GM13977 (cell line): ENCODE measurements around the gene CH25H.

Experiments
- DNase-seq: peaks from one replicate; pipeline ENCODE4 v3.0.0; 2012; ENCODE audit warnings: low spot score
- in situ Hi-C: fragments of 300-500 bp; cut with MboI; formaldehyde crosslinking; loops from one replicate; pipeline ENCODE4 v1.12.0; 2022; ENCODE audit warnings: low sequenced_read_pairs, low pct_unique_long_range_greater_than_20kb, mixed read lengths, inconsistent platforms; ENCODE audit not compliant: unreplicated experiment
- TF ChIP-seq, protein P1 (sequence below): IDR thresholded peaks from 2 replicates; pipeline ENCODE4 v1.5.1; 2012; ENCODE audit warnings: mild to moderate bottlenecking, control low read depth; ENCODE audit not compliant: insufficient read depth; ENCODE audit errors: extremely low read depth, missing control alignments

CH25H gene

DNA sequence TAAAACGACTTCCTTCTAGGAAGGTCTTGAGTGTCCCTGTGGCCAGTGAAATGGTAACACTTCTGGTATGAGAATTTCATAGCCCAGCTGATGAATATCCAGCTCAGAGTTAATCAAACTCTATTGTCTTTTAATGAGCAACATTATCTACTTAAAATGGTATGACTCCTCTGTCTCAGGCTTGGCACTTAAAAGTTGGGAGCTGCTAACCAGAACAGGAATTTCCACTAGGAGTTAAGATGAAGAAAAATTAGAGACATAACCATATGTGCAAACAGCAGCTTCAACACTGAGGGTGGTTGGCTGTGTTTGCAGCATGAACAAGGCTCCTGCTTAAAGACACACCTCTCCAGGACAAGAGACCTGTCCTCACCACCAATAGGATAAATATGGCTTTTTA lies 46.8 kb downstream of the CH25H start:
- in situ Hi-C loops = no loop called here
- TF ChIP-seq, protein P1, sequence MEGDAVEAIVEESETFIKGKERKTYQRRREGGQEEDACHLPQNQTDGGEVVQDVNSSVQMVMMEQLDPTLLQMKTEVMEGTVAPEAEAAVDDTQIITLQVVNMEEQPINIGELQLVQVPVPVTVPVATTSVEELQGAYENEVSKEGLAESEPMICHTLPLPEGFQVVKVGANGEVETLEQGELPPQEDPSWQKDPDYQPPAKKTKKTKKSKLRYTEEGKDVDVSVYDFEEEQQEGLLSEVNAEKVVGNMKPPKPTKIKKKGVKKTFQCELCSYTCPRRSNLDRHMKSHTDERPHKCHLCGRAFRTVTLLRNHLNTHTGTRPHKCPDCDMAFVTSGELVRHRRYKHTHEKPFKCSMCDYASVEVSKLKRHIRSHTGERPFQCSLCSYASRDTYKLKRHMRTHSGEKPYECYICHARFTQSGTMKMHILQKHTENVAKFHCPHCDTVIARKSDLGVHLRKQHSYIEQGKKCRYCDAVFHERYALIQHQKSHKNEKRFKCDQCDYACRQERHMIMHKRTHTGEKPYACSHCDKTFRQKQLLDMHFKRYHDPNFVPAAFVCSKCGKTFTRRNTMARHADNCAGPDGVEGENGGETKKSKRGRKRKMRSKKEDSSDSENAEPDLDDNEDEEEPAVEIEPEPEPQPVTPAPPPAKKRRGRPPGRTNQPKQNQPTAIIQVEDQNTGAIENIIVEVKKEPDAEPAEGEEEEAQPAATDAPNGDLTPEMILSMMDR = no peak
- no peak for DNase-seq

DNA sequence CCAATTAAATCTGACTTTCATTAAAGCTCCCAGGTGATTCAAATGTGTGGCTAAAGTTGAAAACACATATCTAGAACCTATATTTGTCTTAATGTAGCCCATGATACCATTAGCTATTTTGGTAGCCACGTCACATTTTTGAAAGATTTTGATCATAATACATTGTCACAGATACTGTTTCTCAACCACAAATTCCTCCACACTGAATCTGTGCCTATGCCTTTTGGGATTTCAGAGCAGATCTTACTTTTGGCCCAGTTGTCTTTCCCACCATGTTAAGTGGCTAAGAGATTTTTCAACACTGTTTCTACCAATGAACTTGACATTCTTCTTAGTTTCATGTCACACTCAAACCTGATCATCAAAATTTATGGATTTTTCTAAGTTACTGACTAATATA lies 47.4 kb downstream of the CH25H start:
- no peak for DNase-seq
- TF ChIP-seq, protein P1 = no peak
- in situ Hi-C loops = no loop called here

DNA sequence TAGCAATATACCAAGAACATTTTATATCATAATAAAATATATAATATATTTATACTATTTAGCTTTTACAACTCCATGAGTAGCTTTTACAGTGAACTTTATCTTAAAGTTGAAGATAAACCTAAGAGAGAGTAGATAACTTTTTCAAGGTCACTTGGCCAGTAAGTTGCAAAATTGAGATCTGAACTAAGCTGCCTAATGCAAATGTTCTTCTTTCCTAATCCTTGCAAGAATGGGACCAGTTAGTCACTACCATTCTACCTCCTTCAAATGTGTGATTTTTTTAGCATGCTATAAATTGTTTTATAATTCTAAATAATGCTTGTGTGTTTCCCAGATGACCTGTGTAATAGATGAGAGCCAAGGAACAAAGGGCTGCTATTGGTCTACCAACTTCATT lies 47.8 kb downstream of the CH25H start:
- TF ChIP-seq, protein P1 = no peak
- in situ Hi-C loops = no loop called here
- no peak for DNase-seq

DNA sequence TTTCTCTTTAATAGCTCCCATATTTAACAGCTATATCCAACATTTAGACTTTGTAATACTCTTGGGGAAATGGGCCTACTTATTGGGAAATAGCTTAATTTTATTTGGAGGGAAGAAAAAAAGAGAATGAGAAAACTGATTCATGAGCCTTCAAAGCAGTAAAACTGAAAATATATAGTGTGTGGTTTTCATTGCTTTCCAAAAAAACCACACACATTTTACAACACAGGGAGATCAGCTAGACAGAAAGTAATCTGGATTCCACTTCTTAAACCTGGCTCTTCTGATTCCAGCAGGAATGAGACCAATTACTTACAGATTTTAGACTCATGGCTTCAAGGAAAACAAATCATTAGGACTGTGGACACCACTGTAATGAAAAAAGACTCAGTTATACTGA lies 48.7 kb downstream of the CH25H start:
- TF ChIP-seq, protein P1 = no peak
- no peak for DNase-seq
- in situ Hi-C loops = no loop called here

DNA sequence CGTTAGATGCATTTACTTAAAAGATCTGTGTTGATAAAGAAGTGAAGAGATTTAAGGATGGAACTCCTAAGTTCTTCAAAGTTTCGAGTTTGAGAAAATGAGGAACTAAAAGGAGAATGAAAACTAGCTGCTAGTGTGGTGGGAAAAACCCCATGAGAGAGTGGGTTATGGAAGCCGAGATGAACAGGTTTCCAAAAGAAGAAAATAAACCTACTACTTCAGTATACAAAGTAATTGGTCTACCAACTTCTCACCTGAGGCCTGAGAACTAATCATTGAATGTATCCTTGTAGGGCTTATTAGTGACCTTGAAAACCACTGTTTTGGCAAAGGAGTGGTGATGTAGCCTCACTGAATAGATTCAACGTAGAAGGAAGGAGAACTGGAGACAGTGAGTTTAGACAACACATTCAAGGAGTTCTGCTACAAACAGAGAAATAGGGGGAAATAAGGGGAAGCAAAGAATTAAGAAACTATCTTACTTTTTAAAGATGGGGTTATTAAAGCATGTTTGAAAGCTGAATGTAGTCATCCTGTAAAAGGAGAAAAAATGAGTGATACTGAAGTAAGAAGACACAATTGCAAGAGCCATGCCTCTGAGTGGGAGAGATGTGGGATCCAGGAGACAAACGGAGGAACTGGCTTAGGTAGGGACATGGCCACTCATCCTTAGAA lies 50.8 kb downstream of the CH25H start:
- TF ChIP-seq, protein P1 = no peak
- no peak for DNase-seq
- in situ Hi-C loops = no loop called here
